KG1 (cell line): ENCODE data around the gene ACTL6B.
"Not testable (repeated sequence)": the region's sequence is repeated elsewhere in the genome, so short reads cannot be mapped to it uniquely, and the experiment has no call there.

Source experiments
- DNase-seq: peaks from one replicate; lab custom pipeline; 2025; lab: John Stamatoyannopoulos, UW

ACTL6B gene

DNA sequence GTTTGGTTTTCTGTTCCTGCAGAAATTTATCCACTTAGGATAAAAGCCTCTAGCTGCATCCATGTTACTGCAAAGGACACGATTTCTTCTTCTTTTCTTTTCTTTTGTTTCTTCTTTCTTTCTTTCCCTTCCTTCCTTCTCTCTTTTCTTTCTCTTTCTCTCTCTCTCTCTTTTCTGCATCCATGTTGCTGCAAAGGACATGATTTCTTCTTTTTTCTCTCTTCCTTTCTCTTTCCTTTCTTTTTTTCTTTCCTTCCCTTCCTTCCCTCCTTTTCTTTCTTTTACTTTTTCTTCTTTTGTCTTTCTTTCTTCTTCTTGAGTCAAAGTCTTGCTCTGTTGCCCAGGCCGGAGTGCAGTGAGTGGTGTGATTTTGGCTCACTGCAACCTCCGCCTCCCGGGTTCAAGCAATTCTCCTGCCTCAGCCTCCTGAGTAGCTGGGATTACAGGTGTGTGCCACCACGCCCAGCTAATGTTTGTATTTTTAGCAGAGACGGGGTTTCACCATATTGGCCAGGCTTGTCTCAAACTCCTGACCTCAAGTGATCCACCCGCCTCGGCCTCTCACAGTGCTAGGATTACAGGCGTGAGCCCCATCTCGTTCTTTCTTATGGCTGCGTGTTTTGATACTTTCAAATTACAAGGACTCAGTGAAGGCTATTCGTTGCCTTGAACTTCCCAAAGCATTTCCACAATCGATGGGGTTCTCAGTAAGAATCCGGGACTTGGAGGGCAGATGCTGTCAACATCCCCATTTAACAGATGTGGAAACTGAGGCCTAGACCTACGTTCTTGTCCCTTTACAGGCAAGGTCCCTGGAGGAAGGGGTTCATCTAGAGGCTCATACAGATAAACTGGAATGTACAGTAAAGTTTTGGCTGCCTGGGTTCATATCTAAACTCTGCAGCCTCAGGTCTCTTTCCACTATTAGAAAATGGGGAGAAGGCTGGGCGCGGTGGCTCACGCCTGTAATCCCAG is 15.4 kb upstream of the ACTL6B start:
- no peak for DNase-seq

DNA sequence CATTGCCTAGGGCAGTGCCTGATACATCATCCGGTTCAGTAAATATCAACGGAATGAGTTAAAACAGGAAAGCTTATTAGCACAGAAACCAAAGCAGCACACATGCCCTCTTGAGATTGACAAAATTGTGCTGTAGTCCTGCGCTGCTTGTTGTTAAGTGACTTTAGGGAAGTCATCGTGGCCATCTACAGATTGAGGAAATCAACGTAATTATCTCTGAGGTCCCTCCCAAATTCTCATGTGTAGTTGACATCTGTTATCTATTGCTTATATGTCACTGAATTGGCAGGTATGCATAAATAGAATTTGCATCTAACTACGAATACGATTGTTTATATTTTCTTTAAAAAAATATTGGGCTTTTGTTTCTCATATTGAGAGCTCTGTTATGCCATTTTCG is 13.8 kb upstream of the ACTL6B start:
- DNase-seq, result no peak

DNA sequence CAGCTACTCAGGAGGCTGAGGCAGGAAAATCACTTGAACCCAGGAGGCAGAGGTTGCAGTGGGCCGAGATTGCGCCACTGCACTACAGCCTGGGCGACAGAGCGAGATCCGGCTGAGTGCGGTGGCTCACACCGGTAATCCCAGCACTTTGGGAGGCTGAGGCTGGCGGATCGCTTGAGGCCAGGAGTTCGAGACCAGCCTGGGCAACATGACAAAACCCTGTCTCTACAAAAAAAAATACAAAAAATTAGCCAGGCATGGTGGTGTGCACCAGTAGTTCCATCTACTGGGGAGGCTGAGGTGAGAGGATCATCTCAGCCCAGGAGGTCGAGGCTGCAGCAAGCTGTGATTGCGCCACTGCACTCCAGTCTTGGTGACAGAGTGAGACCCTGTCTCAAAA is 12.9 kb upstream of the ACTL6B start:
- DNase-seq, result not testable (repeated sequence)

DNA sequence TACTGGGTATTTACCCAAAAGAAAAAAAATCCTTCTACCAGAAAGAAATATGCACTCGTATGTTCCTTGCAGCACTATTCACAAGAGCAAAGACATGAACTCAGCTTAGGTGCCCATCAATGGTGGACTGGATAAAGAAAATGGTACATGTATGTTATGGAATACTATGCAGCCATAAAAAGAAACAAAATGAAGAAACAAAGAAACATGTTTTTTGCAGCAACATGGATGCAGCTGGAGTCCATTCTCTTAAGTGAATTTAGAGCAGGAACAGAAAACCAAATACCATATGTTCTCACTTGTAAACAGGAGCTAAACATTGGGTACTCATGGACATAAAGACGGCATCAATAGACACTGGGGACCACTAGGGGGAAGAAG is 11.8 kb upstream of the ACTL6B start:
- DNase-seq, result no peak

DNA sequence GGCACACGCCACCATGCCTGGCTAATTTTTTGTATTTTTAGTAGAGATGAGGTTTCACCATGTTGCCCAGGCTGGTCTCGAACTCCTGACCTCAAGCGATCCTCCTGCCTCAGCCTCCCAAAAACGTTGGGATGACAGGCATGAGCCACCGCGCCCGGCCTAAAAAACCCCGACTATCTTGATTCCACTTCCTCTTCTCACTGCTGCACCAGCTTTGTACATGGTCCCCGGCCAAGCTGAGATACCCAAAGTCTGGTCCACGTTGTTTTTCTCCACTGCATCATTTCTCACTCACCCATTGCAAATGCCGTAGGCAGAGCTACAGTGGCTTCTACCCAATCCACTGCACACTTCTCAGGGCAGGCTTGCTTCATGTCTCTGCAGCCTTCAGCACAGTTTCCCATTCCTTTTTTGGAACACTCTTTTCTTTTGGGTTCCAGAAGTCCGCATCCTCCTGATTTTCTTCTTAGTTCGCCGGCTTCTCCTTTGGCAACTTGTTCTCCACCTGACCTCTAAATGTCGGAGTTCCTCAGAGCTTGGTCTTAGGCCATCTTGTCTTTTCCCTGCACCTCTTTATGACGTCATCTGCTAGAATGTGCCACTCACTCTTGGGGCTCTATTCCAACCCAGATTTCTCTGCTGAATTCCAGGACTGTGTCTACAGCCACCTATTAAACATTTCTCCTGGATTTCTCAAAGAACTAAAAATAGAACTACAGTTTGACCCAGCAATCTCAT is 11.3 kb upstream of the ACTL6B start:
- no peak for DNase-seq

DNA sequence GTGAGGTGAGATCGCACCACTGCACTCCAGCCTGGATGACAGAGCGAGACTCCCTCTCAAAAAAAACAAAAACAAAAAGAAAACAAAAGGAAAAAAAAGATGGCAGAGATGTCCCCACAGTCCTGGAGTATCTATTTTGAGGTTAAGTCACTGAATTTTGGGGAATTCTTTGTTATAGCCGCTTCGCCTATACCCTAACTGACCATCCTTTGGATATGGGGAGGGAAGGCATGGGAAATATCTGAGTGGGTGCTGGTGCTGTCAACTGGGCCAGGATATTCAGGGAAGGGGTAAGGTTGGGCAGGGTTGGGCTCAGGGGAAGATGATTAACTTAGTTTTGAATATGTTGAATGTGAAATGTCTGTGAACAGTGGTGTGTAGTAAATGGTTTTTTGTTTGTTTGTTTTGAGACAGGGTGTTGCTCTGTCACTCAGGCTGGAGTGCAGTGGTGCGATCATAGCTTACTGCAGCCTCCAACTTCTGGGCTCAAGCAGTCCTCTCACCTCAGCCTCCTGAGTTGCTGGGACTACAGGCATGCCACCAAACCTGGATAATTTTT is 9.0 kb upstream of the ACTL6B start:
- DNase-seq, result no peak

DNA sequence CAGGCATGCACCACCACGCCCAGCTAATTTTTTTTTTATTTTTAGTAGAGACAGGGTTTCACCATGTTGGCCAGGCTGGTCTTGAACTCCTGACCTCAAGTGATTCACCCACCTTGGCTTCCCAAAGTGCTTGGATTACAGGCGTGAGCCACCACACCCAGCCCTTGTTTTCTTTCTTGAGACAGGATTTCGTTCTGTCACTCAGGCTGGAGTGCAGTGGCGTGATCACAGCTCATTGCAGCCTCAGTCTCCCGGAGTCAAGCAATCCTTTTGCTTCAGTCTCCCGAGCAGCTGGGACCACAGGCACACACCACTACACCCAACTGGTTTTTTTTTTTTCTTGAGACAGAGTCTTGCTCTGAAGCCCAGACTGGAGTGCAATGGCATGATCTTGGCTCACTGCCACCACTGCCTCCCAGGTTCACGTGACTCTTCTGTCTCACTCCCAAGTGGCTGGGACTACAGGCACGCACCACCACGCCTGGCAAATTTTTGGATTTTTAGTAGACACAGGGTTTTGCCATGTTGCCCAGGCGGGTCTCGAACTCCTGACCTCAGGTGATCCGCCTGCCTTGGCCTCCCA is 6.0 kb upstream of the ACTL6B start:
- not testable (repeated sequence) for DNase-seq

DNA sequence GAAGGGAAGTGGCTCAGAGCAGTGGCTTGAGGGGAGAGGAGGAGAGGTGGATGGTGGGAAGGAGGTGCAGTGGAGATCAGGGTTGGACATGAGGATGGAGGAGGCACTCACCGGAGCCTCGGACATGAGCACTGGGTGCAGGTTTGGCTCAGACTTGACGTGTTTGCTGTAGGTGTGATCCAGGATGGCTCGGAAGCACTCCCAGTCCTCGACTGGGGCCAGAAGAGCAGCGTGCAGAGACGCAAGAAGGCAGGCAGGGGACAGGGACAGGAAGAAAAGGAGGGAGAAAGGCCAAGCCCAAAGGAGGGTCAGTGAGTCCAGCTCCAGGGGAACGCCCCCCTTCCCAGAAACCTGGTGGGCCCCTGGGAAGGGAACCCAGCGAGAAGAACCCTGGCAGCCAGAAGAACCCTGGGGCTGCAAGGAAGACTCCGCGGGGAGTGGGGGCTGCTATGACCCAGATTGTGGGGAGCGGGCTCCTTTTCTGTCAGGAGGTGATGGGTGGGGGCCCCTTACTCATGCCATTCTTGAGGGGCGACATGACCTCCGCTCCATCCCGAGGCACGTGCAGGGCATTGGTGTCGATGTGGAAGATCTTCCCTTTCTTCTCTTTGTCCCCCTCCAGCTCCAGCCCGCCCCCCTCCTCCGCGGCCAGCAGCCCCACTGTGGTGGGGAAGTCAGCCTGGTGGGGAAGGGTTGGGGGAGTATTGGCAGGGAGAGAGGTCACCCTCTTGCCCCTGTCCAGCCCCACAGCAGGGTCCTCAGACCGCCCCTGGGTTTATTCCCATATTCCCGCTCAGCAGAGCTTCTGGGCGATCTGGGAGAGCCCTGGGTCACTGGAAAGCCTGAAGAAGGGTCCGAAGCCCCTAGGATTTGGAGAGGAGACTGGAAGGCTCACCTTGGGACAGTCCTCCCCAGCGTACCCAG is 1.1 kb downstream of the ACTL6B start:
- no peak for DNase-seq

DNA sequence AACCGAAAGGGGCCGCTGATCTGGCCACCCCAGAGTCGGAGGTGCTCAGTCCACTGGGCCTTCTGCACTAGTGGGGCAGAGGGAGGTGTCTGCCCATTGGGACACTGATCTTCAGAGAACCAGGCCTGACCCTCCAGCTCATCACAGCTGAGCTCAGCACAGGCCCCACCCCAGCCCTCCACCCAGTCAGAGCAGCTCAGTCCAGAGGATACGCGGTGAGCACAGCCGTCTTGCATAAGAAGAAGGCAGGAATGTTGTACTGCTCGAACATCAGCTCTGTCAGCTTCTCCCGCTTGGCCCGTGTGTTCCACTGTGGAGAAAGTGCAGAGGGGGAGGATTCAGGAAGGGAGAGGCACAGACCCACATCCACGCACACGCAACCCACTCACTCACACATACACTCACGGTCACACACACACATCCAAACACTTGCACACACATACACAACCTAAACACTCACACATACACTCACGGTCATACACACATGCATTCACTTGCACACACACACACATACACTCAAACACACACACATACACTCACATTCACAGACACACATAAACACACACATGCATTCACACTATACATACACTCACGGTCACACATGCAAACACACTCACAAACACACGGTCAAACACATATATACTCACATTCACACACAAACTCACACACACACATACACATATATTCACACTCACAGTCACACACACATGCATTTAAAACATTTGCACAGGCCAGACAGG is 6.3 kb downstream of the ACTL6B start:
- DNase-seq, result no peak

DNA sequence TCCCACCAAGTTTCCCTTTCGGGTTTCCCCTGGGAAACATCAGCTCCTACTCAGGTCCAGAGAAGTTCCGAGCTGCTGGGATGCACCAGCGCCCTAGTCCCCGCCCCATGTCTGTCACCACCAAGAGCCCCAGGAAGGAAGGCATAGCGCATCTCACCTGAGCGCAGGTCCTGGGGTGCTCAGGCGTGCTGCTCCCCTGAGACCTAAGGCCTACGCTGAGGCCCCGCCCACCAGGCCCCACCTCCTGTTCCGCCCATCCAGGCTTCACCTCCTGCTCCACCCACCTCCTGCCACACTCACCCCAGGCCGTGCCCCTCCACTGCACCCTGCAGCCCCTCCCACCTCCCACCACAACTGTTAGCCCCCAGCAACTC is 13.7 kb downstream of the ACTL6B start:
- no peak for DNase-seq

DNA sequence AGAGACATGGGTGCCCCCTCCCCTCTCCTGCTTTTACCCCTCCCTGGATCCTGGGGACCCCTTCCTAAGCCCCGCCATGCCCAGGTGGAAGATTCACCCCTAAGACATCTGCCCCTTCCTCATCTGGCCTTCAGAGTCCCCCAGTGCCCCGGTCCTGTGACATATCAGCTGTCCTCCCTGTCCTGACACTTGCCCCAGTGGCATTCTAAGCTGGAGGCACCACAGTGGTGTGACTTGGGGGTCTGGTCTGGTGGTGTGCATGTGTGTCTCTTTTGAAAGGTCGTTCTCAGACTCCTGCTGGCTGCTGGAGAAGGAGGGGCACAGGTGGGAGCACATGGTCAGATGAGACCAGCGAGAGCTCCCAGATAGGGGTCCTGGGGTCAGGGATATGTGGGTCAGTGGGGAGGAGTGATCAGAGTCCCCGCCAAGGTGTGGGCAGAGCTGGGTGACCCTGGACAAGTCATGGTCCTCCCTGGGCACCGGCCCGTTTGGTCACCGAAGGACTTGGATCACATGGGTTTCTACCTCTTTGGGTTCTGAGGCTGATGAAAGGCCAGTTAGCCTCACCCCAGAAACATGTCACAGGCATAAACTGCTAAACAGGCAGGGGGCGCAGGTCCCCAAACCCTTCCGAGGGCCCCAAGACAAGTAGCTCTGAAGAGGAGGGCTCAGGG is 14.3 kb downstream of the ACTL6B start:
- DNase-seq, result no peak

DNA sequence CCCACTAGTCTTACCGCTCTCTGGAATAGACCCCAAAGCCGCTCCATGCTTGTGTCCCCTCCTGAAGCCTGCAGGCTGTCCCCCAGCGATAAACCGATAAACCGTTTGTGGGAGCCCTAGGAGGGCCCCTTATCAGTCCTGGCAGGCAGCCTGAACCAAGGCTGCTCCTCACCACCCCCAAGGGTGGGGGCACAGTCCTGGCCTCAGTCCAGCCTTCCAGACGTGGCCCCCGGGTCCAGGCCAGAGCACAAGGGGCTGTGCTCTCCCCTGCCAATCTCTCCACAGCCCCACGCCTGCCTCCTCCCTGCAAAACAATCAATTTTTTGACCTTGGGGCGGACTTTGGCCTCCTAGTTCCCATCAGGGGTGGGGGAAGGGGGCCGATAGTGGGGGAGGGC is 14.8 kb downstream of the ACTL6B start, which contains the start of gene TFR2:
Gene TFR2 (minus strand): TSS at position 90 of the 397 bp plus-strand sequence. CDS start 43 bp downstream, at position 47.
- no peak for DNase-seq

DNA sequence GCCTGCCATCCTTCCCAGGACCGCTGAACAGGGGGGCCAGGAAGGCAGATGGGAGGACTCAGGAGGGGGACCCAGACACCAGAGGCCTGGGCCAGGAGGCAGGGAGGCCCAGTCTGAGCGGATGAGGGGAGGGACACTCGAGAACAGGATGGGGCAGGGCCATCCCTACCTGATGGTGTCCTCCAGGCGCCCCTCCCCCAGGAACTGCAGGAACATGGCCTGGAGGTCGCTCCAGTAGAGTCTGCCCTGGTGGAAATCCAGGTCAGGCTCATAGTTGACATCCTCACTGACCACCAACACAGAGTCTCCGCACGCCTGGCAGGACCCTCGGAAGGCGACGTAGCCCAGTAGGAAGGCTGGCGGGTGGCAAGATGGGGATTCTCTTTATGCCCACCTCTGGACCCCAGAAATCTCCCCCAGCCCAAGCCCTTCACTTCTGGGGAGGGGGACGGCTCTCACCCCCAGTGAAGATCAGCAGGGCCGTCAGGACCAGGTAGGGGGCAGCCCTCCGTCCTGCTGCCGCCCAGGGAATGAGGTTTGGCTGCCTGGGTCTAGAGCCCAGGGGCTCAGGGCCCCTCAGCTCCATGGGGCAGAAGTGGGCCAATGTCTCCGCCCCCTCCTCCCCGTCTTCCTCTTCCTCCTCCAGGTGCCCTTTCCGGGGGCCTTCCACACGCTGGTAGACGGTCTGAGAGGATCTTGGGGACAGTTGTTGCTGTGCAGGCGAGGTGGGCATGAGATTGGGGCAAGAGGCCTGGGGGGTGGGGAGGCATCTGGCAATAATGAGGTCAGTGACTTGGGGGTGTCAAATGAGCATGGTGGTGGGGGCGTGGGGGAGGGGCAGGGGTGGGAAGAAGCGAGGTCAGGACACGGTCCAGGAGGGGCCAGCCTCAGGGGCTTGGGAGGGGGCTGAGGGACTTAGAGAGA is 15.5 kb downstream of the ACTL6B start:
- DNase-seq, result no peak

DNA sequence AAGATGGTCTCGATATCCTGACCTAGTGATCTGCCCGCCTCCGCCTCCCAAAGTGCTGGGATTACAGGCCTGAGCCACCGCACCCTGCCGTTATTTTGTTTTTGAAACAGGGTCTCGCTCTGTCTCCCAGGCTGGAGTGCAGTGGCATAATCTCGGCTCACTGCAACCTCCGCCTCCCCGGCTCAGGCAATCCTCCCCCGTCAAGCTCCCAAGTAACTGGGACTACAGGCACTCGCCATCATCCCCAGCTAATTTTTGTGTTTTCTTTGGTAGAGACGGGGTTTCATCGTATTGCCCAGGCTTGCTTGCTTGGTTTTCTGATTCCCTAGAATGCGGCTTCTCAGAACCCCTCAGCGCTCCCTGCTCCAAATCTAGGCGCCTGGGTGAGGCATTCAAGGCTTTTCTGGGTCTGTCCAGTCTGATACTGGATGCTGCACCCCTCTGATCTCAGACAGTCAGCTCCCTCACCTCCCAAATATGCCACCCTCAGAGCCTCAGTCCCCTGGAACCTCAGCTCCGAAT is 16.2 kb downstream of the ACTL6B start:
- no peak for DNase-seq

DNA sequence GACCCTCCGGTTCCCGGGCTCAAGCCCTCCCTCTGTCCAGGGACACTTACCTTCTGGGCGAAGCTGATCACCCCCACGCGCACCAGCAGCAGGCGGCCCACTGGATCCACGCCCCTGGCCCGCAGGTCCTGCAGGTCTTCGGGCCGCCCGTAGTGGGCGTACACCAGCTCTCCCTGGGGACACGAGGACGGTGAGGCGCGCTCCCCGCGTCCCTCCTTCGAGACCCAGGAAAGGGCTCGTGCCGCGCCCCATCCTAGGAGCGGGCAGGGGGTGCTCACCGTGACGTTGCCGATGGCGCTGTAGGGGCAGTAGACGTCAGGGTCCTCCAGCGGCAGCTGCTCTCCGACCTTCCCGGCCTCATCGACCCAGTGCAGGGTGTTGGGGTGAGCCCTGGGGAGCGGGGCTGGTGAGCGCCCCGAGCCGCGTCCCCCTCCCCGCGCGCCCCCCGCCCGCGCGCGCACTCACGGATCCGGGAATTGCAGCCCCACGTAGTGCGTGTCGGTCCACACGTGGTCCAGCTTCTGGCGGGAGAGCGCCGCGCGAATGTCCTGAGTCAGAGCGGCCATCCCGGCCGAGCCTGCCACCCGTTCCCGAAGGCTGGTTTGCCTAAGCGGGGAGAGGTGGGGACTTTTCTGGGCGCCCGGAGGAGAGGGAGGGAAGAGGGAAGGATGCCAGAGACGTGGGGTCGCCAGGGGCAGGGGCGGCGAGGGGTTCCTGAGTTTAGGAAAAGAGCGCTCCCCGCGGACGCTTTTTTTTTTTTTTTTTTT is 23.1 kb downstream of the ACTL6B start:
- no peak for DNase-seq

DNA sequence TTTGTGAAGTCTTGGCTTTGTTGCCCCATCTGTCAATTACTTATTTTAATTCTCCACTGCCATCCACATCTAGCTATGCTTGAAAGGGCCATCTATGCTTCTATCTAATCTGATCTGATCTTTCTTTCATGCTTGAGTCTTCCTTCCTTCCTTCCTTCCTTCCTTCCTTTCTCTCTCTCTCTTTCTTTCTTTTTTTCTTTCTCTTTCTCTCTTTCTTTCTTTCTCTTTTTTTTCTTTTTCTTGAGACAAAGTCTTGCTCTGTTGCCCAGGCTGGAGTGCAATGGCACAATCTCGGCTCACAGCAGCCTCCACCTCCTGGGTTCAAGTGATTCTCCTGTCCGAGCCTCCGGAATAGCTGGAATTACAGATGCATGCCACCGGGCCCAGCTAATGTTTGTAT is 26.2 kb downstream of the ACTL6B start:
- DNase-seq, result no peak

DNA sequence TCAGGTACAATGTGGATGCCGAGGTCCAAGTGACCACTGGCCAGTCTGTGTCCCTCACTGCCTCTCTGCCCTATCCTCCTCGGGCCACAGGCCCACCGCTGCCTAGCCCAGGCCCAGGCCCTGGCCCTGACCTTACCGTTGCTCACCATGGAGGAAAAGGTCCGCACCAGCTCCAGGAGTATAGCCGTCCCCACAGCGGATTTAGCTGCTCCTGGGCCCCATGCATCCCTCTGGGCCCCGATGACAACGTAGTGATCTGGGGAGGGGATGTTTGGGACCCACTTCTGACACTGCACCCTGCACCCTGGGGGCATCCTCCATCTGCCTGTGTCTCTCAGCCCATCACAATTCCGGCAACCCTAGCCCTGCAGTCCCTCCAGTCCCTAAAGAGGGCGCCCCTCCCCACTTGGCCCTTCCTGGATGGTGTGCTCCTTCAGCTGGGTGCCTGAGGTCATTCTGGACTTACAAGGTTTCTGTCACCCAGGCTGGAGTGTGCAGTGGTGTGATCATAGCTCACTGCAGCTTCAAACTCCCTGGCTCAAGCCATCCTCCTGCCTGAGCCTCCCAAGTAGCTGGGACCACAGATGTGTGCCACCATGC is 27.0 kb downstream of the ACTL6B start:
- no peak for DNase-seq

DNA sequence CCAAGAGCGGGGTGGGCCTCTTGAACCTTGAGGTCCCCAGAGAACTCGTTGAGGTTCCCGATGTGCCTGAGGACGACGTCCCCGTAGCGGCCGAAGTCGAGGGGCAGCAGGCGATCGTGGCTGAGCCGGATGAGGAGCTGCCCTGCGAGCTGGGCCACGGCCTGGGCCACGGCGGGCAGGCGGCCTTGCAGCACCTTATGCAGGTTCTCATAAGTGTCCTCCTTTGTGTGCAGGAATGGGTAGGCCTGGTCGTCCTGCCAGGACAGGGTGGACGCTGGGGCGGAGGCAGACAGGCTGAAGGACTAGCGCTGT is 29.1 kb downstream of the ACTL6B start:
- DNase-seq, result no peak
